ENCODE results near the gene YARS1.

DNA sequence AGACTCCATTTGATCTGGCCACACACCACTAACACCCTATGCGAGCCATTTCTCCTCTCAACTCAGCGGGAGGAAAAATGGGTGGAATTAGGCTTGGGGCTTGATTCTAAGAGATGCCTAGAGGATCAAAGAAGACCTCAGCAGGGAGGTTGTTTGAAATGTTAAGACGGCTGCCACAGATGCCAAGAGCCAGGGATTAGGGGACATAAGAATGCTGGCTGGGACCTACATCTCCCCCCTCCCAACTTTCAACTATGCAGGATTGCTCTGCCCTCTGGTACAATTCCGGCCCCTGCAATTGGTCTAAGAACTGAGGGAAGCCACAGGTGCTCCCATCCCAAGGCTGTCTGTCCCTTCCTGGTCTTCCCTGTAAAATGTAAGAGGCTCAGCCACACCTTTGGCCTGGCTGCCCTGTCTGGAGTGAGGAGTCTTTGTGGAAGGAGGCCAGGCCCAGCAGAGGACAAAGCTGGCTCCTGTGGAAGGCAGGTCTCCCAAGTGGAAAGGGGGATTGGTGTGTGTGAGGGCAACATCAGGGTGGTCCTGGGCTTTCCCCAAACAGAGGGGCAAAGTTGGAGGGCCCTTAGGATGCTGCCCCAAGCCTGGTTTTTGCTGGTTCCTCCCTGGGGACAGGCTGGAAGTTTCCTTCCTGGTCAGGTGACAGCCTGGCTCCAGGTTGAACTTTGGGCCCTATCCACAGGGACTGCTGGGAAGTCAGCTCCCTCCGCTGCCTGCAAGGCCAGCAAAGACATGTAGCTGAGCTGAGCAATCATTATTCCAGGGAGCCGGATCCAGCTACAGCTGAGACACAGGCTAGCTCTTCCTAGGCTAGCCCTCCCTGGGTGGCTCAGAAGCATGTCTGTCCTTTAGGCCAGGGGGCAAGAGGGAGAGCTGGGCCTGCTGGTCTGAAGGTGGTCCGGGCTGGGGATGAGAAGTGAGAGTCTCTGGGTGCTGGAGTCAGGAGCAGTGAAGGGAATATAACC, 80.1 kb downstream of the YARS1 start:
- TF ChIP-seq, protein P1, sequence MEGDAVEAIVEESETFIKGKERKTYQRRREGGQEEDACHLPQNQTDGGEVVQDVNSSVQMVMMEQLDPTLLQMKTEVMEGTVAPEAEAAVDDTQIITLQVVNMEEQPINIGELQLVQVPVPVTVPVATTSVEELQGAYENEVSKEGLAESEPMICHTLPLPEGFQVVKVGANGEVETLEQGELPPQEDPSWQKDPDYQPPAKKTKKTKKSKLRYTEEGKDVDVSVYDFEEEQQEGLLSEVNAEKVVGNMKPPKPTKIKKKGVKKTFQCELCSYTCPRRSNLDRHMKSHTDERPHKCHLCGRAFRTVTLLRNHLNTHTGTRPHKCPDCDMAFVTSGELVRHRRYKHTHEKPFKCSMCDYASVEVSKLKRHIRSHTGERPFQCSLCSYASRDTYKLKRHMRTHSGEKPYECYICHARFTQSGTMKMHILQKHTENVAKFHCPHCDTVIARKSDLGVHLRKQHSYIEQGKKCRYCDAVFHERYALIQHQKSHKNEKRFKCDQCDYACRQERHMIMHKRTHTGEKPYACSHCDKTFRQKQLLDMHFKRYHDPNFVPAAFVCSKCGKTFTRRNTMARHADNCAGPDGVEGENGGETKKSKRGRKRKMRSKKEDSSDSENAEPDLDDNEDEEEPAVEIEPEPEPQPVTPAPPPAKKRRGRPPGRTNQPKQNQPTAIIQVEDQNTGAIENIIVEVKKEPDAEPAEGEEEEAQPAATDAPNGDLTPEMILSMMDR (IDR thresholded peaks at IDR 0.05): no peak
- no peak for TF ChIP-seq POLR2A (IDR thresholded peaks at IDR 0.05)

Measured in breast epithelium (tissue), 3 donors.